Nephron (organoid): ENCODE measurements around the gene TREML4.

Experiments
- H3K27ac Mint-ChIP-seq, 3 experiments: 2 replicates each; pipeline ENCODE4 v1.8.0; 2020; ENCODE audit warnings: mixed read lengths in 3 of 3, mild to moderate bottlenecking in 2 of 3, moderate library complexity in 1 of 3
- H3K27me3 Mint-ChIP-seq: 2 replicates; pipeline ENCODE4 v1.8.0; 2021; ENCODE audit warnings: low read depth, mild to moderate bottlenecking, moderate library complexity, mixed read lengths
- H3K36me3 Mint-ChIP-seq: 2 replicates; pipeline ENCODE4 v1.8.0; 2020; ENCODE audit warnings: low read depth, mixed read lengths
- H3K4me1 Mint-ChIP-seq: 2 replicates; pipeline ENCODE4 v1.8.0; 2020; ENCODE audit warnings: mixed read lengths
- H3K4me3 Mint-ChIP-seq, 3 experiments: 2 replicates each; pipeline ENCODE4 v1.8.0; 2020; ENCODE audit warnings: mild to moderate bottlenecking in 3 of 3, mixed read lengths in 3 of 3, moderate library complexity in 2 of 3
- H3K9me3 Mint-ChIP-seq: 2 replicates; pipeline ENCODE4 v1.8.0; 2020; ENCODE audit warnings: mixed read lengths
- CTCF ChIP-seq, 3 experiments: fragments of 200-600 bp; sonication (generic); IDR thresholded peaks; one replicate each; pipeline ENCODE4 v1.5.0; 2021; ENCODE audit warnings: antibody characterized with exemption in 3 of 3; ENCODE audit not compliant: unreplicated experiment in 3 of 3

The TREML4 gene

GRCh38 chr6:41269166-41269565, 41.0 kb downstream of the TREML4 start:
- H3K4me1 Mint-ChIP-seq, result peaks cover 4% of the 10 kb centered on the region
- no peak overlapping the region for H3K27ac Mint-ChIP-seq
- H3K9me3 Mint-ChIP-seq, result peaks cover 4% of the 10 kb centered on the region
- H3K36me3 Mint-ChIP-seq, result no peaks in the 10 kb centered on the region
- no peak for TF ChIP-seq CTCF (IDR thresholded peaks at IDR 0.05; ENCODE audit: unreplicated experiment in 3 of 3)
- peaks cover 14% of the 10 kb centered on the region for H3K27me3 Mint-ChIP-seq
- no peak overlapping the region for H3K4me3 Mint-ChIP-seq

GRCh38 chr6:41269716-41270115, 41.6 kb downstream of the TREML4 start:
- no peak overlapping the region for H3K27ac Mint-ChIP-seq
- H3K27me3 Mint-ChIP-seq, result peaks cover 16% of the 10 kb centered on the region
- H3K4me1 Mint-ChIP-seq, result peaks cover 5% of the 10 kb centered on the region
- H3K9me3 Mint-ChIP-seq, result peaks cover 4% of the 10 kb centered on the region
- H3K4me3 Mint-ChIP-seq, result no peak overlapping the region
- no peak for TF ChIP-seq CTCF (IDR thresholded peaks at IDR 0.05; ENCODE audit: unreplicated experiment in 3 of 3)
- H3K36me3 Mint-ChIP-seq, result no peaks in the 10 kb centered on the region

- TF ChIP-seq CTCF (IDR thresholded peaks at IDR 0.05; ENCODE audit: unreplicated experiment in 3 of 3), result no peak
- Mint-ChIP-seq H3K9me3 (no peaks in the 10 kb centered on the region), H3K36me3 (no peaks in the 10 kb centered on the region), H3K4me3 (no peak overlapping the region), H3K27me3 (peaks cover 36% of the 10 kb centered on the region), H3K27ac (no peak overlapping the region), H3K4me1 (peaks cover 5% of the 10 kb centered on the region)
These were observed 43.8 kb downstream of the TREML4 start for GRCh38 chr6:41271901-41272395.

GRCh38 chr6:41272591-41273240, 44.6 kb downstream of the TREML4 start:
- Mint-ChIP-seq H3K9me3 (no peaks in the 10 kb centered on the region), H3K36me3 (no peaks in the 10 kb centered on the region), H3K4me3 (no peak overlapping the region), H3K27me3 (peaks cover 42% of the 10 kb centered on the region), H3K27ac (no peak overlapping the region), H3K4me1 (peaks cover 5% of the 10 kb centered on the region)
- no peak for TF ChIP-seq CTCF (IDR thresholded peaks at IDR 0.05; ENCODE audit: unreplicated experiment in 3 of 3)

- Mint-ChIP-seq H3K4me3 (no peak overlapping the region), H3K4me1 (peaks cover 7% of the 10 kb centered on the region), H3K9me3 (no peaks in the 10 kb centered on the region), H3K36me3 (no peaks in the 10 kb centered on the region), H3K27ac (no peak overlapping the region), H3K27me3 (peaks cover 42% of the 10 kb centered on the region)
- no peak for TF ChIP-seq CTCF (IDR thresholded peaks at IDR 0.05; ENCODE audit: unreplicated experiment in 3 of 3)
These were observed 45.6 kb downstream of the TREML4 start for GRCh38 chr6:41273714-41274113.

GRCh38 chr6:41274256-41274655, 46.1 kb downstream of the TREML4 start:
- no peak for TF ChIP-seq CTCF (IDR thresholded peaks at IDR 0.05; ENCODE audit: unreplicated experiment in 3 of 3)
- Mint-ChIP-seq H3K9me3 (no peaks in the 10 kb centered on the region), H3K27me3 (peaks cover 48% of the 10 kb centered on the region), H3K36me3 (no peaks in the 10 kb centered on the region), H3K4me3 (no peak overlapping the region), H3K27ac (no peak overlapping the region), H3K4me1 (peaks cover 12% of the 10 kb centered on the region)
